HUES64 (cell line): Measurements from ENCODE around the gene FASTK.

Experiments used
- H3K27ac ChIP-seq: 2 replicates; pipeline ENCODE4 v1.7.0; 2013; ENCODE audit warnings: low read depth, low read length, inconsistent platforms
- H3K27me3 ChIP-seq: 2 replicates; pipeline ENCODE4 v1.6.1; 2013; ENCODE audit warnings: mild to moderate bottlenecking, low read length; ENCODE audit not compliant: insufficient read depth
- H3K36me3 ChIP-seq: 2 replicates; pipeline ENCODE4 v1.6.1; 2013; ENCODE audit warnings: mild to moderate bottlenecking, low read length; ENCODE audit not compliant: insufficient read depth
- H3K4me1 ChIP-seq: 2 replicates; pipeline ENCODE4 v1.6.1; 2013; ENCODE audit warnings: mild to moderate bottlenecking, low read length, moderate library complexity; ENCODE audit not compliant: insufficient read depth
- H3K4me3 ChIP-seq: 2 replicates; pipeline ENCODE4 v1.5.1; 2013; ENCODE audit warnings: mild to moderate bottlenecking, low read length, moderate library complexity
- H3K9ac ChIP-seq: 2 replicates; pipeline ENCODE4 v1.6.1; 2013; ENCODE audit warnings: mild to moderate bottlenecking, low read depth, low read length
- H3K9me3 ChIP-seq: 2 replicates; pipeline ENCODE4 v1.6.1; 2013; ENCODE audit warnings: low read depth, low read length; ENCODE audit not compliant: insufficient read depth
- WGBS: fragments of 150-250, 120-280 bp; methylation state at CpG from one replicate; pipeline ENCODE4 v1.1.7; 2013; ENCODE audit warnings: missing lambda C conversion rate; 5-methylcytosine and 5-hydroxymethylcytosine counted together

Gene FASTK

GRCh38 chr7:151070574-151070960 is 10.0 kb downstream of the FASTK start:
- no peak overlapping the region for H3K9ac ChIP-seq
- peaks cover 92% of the 10 kb centered on the region for H3K36me3 ChIP-seq
- no peaks in the 10 kb centered on the region for H3K9me3 ChIP-seq
- 96% methylated on average over 15 of the region's 15 CpGs for WGBS
- no peaks in the 10 kb centered on the region for H3K4me1 ChIP-seq
- H3K4me3 ChIP-seq = no peak overlapping the region
- H3K27ac ChIP-seq = no peak overlapping the region
- no peaks in the 10 kb centered on the region for H3K27me3 ChIP-seq

- no peaks in the 10 kb centered on the region for H3K9me3 ChIP-seq
- peaks cover 92% of the 10 kb centered on the region for H3K36me3 ChIP-seq
- 95% methylated on average over 17 of the region's 17 CpGs for WGBS
- H3K9ac ChIP-seq = no peak overlapping the region
- H3K27me3 ChIP-seq = no peaks in the 10 kb centered on the region
- no peak overlapping the region for H3K27ac ChIP-seq
- H3K4me1 ChIP-seq = no peaks in the 10 kb centered on the region
- no peak overlapping the region for H3K4me3 ChIP-seq
These were observed 10.6 kb downstream of the FASTK start for GRCh38 chr7:151069841-151070573.

- no peak overlapping the region for H3K9ac ChIP-seq
- peak overlapping the region; percentile 65; the same call in 1 of the 2 replicates for H3K27ac ChIP-seq
- H3K36me3 ChIP-seq = peaks cover 81% of the 10 kb centered on the region
- no peaks in the 10 kb centered on the region for H3K9me3 ChIP-seq
- H3K4me1 ChIP-seq = no peaks in the 10 kb centered on the region
- WGBS = 79% methylated on average over 12 of the region's 12 CpGs
- no peak overlapping the region for H3K4me3 ChIP-seq
- no peaks in the 10 kb centered on the region for H3K27me3 ChIP-seq
These were observed 12.4 kb downstream of the FASTK start for GRCh38 chr7:151068069-151068773.

- Histone ChIP-seq H3K27me3 (no peaks in the 10 kb centered on the region), H3K9ac (no peak overlapping the region), H3K27ac (no peak overlapping the region), H3K4me1 (peaks cover 10% of the 10 kb centered on the region), H3K36me3 (peaks cover 66% of the 10 kb centered on the region), H3K9me3 (no peaks in the 10 kb centered on the region), H3K4me3 (no peak overlapping the region)
- 95% methylated on average over 39 of the region's 39 CpGs for WGBS
These were observed 14.2 kb downstream of the FASTK start for GRCh38 chr7:151066273-151066974.

GRCh38 chr7:151065516-151065915 is 15.1 kb downstream of the FASTK start:
- H3K4me3 ChIP-seq = no peak overlapping the region
- H3K36me3 ChIP-seq = peaks cover 59% of the 10 kb centered on the region
- no peaks in the 10 kb centered on the region for H3K9me3 ChIP-seq

GRCh38 chr7:151064993-151065392 is 15.6 kb downstream of the FASTK start:
- Histone ChIP-seq H3K9ac (no peak overlapping the region), H3K27me3 (peaks cover 7% of the 10 kb centered on the region; the same call in 1 of the 2 replicates), H3K27ac (no peak overlapping the region), H3K4me3 (no peak overlapping the region), H3K4me1 (peaks cover 20% of the 10 kb centered on the region), H3K36me3 (peaks cover 54% of the 10 kb centered on the region), H3K9me3 (no peaks in the 10 kb centered on the region)
- WGBS = 94% methylated on average over 6 of the region's 6 CpGs

More at GRCh38 chr7:151065516-151065915, 15.1 kb downstream of the FASTK start:
- H3K27ac ChIP-seq = no peak overlapping the region
- peaks cover 17% of the 10 kb centered on the region for H3K4me1 ChIP-seq
- no peak overlapping the region for H3K9ac ChIP-seq
- peaks cover 4% of the 10 kb centered on the region; the same call in 1 of the 2 replicates for H3K27me3 ChIP-seq
- WGBS = 95% methylated on average over 14 of the region's 14 CpGs

- Histone ChIP-seq H3K36me3 (peaks cover 48% of the 10 kb centered on the region), H3K27ac (no peak overlapping the region), H3K27me3 (peaks cover 7% of the 10 kb centered on the region; the same call in 1 of the 2 replicates), H3K9ac (no peak overlapping the region), H3K4me1 (peaks cover 20% of the 10 kb centered on the region), H3K4me3 (no peak overlapping the region), H3K9me3 (no peaks in the 10 kb centered on the region)
- 95% methylated on average over 18 of the region's 18 CpGs for WGBS
These were observed 16.2 kb downstream of the FASTK start for GRCh38 chr7:151064454-151064853.

GRCh38 chr7:151063212-151063561 is 17.4 kb downstream of the FASTK start:
- Histone ChIP-seq H3K27me3 (peaks cover 13% of the 10 kb centered on the region; the same call in 1 of the 2 replicates), H3K27ac (no peak overlapping the region), H3K36me3 (peaks cover 38% of the 10 kb centered on the region), H3K4me3 (peak overlapping the region; percentile 63), H3K9ac (0 out of 2 replicates have a peak overlapping the region, but pooled peaks have one; percentile 8), H3K4me1 (peaks cover 30% of the 10 kb centered on the region), H3K9me3 (no peaks in the 10 kb centered on the region)
- WGBS = 7% methylated on average over 11 of the region's 11 CpGs

- H3K4me1 ChIP-seq = peaks cover 30% of the 10 kb centered on the region
- H3K27ac ChIP-seq = peak overlapping the region; percentile 91
- H3K9ac ChIP-seq = peak overlapping the region; percentile 71
- H3K9me3 ChIP-seq = no peaks in the 10 kb centered on the region
- 1% methylated on average over 36 of the region's 43 CpGs for WGBS
- peaks cover 13% of the 10 kb centered on the region; the same call in 1 of the 2 replicates for H3K27me3 ChIP-seq
- peak overlapping the region; percentile 63 for H3K4me3 ChIP-seq
- H3K36me3 ChIP-seq = peaks cover 32% of the 10 kb centered on the region
These were observed 18.0 kb downstream of the FASTK start for GRCh38 chr7:151062399-151063211.

GRCh38 chr7:151062111-151062398 is 18.6 kb downstream of the FASTK start:
- Histone ChIP-seq H3K4me1 (peaks cover 30% of the 10 kb centered on the region), H3K36me3 (peaks cover 26% of the 10 kb centered on the region), H3K9ac (peak overlapping the region; percentile 2; the same call in 1 of the 2 replicates), H3K4me3 (peak overlapping the region; percentile 39), H3K27ac (no peak overlapping the region; the same call in 1 of the 2 replicates), H3K27me3 (peaks cover 17% of the 10 kb centered on the region; the same call in 1 of the 2 replicates), H3K9me3 (no peaks in the 10 kb centered on the region)
- WGBS = 10% methylated on average over 11 of the region's 11 CpGs
